Neural crest cell (in vitro differentiated cells): ENCODE data around the gene OGT. TPM values are rescaled to one million over a fixed set of nuclear protein-coding genes. Genes with fewer than 3 reads are reported as not detected.

Experiments used
- DNase-seq: peaks from one replicate; pipeline ENCODE4 v3.0.0; 2021; ENCODE audit warnings: low read depth, mixed read lengths, low spot score
- H3K27ac Mint-ChIP-seq: one replicate; pipeline ENCODE4 v1.8.0; 2021; ENCODE audit warnings: mild to moderate bottlenecking, mixed read lengths; ENCODE audit not compliant: unreplicated experiment
- H3K27me3 Mint-ChIP-seq: 2 replicates; pipeline ENCODE4 v1.8.0; 2021; ENCODE audit warnings: low read depth, mild to moderate bottlenecking, mixed read lengths
- H3K36me3 Mint-ChIP-seq: 2 replicates; pipeline ENCODE4 v1.8.0; 2021; ENCODE audit warnings: low read depth, mild to moderate bottlenecking, mixed read lengths
- H3K4me1 Mint-ChIP-seq: 2 replicates; pipeline ENCODE4 v1.8.0; 2021; ENCODE audit warnings: mixed read lengths
- H3K4me3 Mint-ChIP-seq: one replicate; pipeline ENCODE4 v1.8.0; 2021; ENCODE audit warnings: mild to moderate bottlenecking, mixed read lengths
- H3K9me3 Mint-ChIP-seq: 2 replicates; pipeline ENCODE4 v1.8.0; 2021; ENCODE audit warnings: mixed read lengths
- CTCF ChIP-seq: fragments of 200-600 bp; sonication (generic); conservative IDR thresholded peaks from 2 replicates; pipeline ENCODE4 v1.5.0; 2021; ENCODE audit warnings: antibody characterized with exemption, mild to moderate bottlenecking
- total RNA-seq: library from RNA; stranded (reverse); gene quantifications from 2 replicates; pipeline ENCODE4 v1.2.1, GENCODE V29; 2021

Gene OGT
- total RNA-seq, 1 donor from 2014 or later: 121 TPM

GRCh38 chrX:71514367-71515037, 18.4 kb upstream of the OGT start:
- Mint-ChIP-seq H3K27me3 (no peaks in the 10 kb centered on the region), H3K27ac (peak overlapping the region; percentile 58), H3K9me3 (peaks cover 10% of the 10 kb centered on the region), H3K4me3 (no peak overlapping the region), H3K4me1 (no peaks in the 10 kb centered on the region), H3K36me3 (peaks cover 6% of the 10 kb centered on the region)
- no peak for TF ChIP-seq CTCF
- no peak for DNase-seq

- no peaks in the 10 kb centered on the region for H3K27me3 Mint-ChIP-seq
- no peak overlapping the region for H3K4me3 Mint-ChIP-seq
- H3K36me3 Mint-ChIP-seq: peaks cover 6% of the 10 kb centered on the region
Measured at GRCh38 chrX:71515038-71515396, 17.9 kb upstream of the OGT start.

GRCh38 chrX:71525316-71525715, 7.6 kb upstream of the OGT start:
- H3K36me3 Mint-ChIP-seq: peaks cover 6% of the 10 kb centered on the region
- H3K27me3 Mint-ChIP-seq: no peaks in the 10 kb centered on the region
- no peak overlapping the region for H3K4me3 Mint-ChIP-seq
- no peak overlapping the region for H3K27ac Mint-ChIP-seq
- no peaks in the 10 kb centered on the region for H3K4me1 Mint-ChIP-seq
- no peak for DNase-seq
- H3K9me3 Mint-ChIP-seq: no peaks in the 10 kb centered on the region
- no peak for TF ChIP-seq CTCF

More at GRCh38 chrX:71515038-71515396, 17.9 kb upstream of the OGT start:
- Mint-ChIP-seq H3K9me3 (peaks cover 10% of the 10 kb centered on the region), H3K4me1 (no peaks in the 10 kb centered on the region), H3K27ac (no peak overlapping the region)
- DNase-seq: no peak
- no peak for TF ChIP-seq CTCF

- Mint-ChIP-seq H3K36me3 (peaks cover 18% of the 10 kb centered on the region), H3K4me3 (peak overlapping the region; percentile 94), H3K27me3 (no peaks in the 10 kb centered on the region), H3K27ac (peak overlapping the region; percentile 64), H3K4me1 (peaks cover 26% of the 10 kb centered on the region), H3K9me3 (no peaks in the 10 kb centered on the region)
- no peak for TF ChIP-seq CTCF
- no peak for DNase-seq
Measured at GRCh38 chrX:71532078-71532752, 689 bp upstream of the OGT start.

GRCh38 chrX:71533516-71533850, 579 bp downstream of the OGT start:
- DNase-seq: no peak
- peaks cover 18% of the 10 kb centered on the region for H3K36me3 Mint-ChIP-seq
- H3K27me3 Mint-ChIP-seq: no peaks in the 10 kb centered on the region

More at GRCh38 chrX:71533516-71533850, 579 bp downstream of the OGT start:
- Mint-ChIP-seq H3K9me3 (no peaks in the 10 kb centered on the region), H3K4me3 (peak overlapping the region; percentile 94), H3K27ac (peak overlapping the region; percentile 98), H3K4me1 (peaks cover 26% of the 10 kb centered on the region)
- TF ChIP-seq CTCF: no peak
